GDM1 (cell line): ENCODE results near the gene PCARE.
"Not testable (repeated sequence)": the region's sequence is repeated elsewhere in the genome, so short reads cannot be mapped to it uniquely, and the experiment has no call there.

Source experiments
- DNase-seq: peaks from one replicate; lab custom pipeline; 2025; lab: John Stamatoyannopoulos, UW

Gene PCARE

DNA sequence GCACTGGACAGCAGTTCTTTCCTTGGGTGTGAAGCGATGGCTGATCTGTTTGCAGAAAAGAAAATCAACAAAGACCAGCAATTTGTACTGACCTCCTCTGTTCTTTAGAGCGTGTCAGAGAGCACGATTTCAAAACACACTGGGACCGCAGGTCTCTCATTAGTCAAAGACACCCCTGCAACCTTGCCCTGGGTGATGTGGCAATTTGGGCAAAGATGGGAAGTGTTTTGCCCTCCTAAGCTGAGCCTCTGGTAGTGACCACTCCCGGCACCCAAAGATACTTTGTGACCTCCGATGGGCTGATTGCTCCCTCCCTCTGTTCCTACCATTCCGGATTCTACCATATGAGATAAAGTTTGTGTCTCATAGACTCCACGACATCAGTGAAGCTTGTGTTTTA is 22.6 kb upstream of the PCARE start:
- no peak for DNase-seq

DNA sequence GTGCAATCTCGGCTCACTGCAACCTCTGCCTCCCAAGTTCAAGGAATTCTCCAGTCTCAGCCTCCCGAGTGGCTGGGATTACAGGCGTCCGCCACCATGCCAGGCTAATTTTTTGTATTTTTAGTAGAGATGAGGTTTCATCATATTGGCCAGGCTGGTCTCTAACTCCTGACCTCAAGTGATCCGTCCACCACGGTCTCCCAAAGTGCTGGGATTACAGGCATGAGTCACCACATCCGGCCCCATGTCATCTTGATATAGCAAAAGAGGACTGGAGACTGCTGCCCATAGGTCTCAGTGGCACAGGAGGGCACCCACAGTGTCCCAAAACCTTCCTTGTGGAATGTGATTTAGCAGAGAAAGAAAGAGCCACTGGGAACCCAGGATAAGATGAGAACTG is 16.0 kb upstream of the PCARE start:
- DNase-seq: not testable (repeated sequence)

DNA sequence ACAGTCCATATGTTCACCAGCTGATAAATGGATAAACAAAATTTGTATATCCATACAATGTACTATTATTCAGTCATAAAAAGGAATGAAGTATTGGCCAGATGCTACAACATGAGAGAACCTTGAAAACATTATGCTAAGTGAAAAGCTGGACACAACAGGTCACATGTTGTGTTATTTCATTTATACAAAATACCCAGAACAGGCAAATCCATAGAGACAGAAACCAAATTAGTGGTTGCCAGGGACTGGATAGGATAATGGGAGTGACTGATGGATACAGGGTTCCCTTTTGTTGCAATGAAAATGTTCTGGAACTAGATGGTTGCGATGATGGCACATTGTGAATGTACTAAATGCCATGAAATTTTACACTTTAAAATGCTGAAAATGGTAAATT is 10.2 kb upstream of the PCARE start:
- no peak for DNase-seq

DNA sequence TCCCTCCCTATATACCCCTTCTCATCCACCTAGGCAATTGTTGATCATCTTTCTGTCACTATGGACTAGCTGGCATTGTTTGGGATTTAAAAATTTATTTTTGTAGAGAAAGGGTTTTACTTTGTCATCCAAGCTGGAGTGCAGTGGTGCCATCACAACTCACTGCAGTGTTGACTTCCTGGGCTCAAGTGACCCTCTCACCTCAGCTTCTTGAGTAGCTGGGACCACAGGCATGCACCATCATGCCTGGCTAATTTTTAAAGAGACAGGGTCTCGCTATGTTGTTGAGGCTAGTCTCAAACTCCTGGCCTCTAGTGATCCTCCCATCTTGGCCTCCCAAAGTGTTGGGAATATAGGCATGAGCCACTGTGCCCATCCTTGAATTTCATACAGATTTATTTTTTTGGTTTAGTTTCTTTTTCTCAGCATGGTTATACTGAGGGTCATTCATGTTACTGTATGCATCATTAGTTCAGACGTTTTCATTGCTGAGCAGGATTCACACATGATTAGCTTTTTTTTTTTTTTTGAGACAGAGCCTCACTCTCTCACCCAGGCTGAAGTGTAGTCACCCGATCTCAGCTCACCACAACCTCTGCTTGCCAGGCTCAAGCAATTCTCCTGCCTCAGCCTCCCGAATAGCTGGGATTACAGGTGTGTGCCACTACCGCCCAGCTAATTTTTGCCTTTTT is 8.6 kb upstream of the PCARE start:
- DNase-seq: no peak

DNA sequence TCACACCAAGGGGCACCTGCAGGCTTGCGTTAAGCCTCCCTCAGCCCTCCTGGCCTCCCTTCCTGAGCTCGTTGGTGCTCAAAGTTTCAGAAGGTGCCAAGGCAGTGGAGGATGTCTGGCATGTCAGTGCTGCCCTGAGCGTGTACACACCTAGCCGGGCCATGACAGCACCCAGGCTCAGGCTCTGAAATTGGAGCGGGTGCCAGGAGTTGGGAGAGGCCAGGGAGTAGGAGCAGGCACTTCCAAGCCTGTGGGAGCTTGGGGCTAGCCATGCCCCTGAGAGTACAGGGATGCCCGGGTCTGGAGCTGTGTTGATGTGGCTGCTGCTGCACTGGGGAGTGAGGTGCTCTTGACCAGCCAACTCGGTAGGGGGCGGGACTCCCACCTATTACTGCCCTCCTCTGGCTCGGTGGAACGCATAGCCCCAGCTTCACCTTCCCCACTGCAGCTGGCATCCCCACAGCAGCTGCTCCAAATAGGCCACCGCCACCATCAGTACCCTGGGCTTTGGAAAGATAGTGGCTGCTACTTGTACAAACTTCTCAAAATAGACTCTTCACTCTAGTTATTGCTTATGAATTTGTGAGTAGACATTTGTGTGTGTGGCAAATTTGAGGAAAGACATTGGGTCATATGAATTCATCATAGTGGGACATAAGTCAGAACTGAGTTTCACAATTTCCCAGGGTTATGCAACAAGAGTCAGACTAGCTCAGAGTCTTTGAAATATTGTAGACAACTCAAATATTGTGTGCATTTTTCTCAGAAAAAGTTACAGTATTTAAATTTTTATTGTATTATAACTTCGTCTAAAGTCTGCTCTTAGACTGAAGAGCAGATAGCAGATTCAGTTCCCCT is 6.8 kb upstream of the PCARE start:
- no peak for DNase-seq

DNA sequence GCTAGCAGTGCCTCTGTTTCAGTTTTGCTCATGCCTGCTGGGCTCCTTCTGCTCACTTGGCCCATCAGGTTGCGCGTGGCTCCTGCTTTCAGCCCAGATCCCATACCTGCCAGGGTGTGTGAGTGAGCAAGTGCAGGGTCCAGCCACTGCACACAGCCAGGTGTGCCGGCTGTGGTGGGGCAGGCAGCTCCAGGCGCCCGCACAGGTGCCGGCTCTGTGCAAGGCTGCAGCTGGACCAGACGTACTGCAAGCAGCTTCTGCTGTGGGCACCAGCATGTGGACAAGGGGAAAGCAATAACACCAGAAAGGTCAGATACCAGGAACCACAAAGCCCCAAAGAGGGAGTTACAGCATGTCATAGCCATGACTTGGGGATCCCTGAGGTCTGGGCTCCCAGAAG is 5.6 kb upstream of the PCARE start:
- no peak for DNase-seq

DNA sequence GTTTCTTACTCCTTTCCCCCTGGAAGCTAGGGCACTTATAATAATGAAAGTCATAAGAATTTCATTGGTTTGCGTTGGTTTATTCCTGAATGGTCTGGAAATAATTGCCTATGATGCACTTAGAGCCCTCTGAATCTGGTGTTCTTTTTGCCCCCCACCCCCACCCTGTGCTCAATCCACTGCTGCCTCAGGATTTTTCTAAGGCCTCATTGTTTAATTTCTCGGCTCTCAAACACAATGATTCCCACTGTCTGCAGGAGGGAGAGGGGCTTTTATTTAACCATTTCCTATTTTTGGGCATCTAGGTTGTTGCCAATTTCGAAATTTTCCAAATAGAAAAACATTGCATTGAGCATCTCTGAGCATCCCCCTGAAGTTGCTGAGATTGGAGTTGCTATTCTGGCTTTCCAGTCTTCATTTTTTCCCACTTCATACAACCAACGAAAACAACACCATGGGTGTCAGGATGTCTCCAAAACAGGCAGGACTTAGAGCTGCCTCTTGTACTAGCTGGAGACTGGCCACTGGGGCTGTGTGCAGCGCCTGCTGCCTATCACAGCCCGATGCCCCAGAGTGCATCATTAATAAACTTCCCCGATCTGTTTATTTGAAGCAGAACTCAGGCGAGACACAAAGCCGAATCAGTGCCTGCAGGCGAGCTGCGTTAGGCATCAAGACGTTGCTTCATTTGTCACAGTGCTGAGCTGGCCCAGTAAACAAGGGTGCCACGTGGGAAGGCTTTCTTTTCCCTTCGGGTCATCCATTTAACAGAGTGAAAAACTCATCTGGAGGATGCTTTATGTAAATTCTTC is 1.8 kb upstream of the PCARE start:
- no peak for DNase-seq

DNA sequence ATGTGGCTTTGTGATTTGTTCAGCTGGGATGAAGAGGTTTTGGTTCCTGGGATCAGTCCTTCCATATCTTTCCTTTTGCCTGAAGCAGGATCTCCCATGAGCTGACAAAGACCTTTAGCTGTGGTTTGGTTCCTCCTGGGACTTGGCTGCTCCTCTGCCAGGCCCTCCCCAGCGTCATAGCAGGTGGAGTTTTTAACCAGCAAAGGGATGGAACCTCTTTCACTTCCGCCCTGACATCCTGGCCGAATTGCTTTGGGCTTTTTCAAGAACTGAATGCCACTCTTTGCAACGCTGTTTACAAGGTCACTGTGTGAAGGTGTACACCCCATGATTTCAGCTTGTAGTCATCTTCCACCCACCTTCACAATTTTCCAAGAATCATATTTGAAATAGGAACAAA is 390 bp downstream of the PCARE start:
- no peak for DNase-seq

DNA sequence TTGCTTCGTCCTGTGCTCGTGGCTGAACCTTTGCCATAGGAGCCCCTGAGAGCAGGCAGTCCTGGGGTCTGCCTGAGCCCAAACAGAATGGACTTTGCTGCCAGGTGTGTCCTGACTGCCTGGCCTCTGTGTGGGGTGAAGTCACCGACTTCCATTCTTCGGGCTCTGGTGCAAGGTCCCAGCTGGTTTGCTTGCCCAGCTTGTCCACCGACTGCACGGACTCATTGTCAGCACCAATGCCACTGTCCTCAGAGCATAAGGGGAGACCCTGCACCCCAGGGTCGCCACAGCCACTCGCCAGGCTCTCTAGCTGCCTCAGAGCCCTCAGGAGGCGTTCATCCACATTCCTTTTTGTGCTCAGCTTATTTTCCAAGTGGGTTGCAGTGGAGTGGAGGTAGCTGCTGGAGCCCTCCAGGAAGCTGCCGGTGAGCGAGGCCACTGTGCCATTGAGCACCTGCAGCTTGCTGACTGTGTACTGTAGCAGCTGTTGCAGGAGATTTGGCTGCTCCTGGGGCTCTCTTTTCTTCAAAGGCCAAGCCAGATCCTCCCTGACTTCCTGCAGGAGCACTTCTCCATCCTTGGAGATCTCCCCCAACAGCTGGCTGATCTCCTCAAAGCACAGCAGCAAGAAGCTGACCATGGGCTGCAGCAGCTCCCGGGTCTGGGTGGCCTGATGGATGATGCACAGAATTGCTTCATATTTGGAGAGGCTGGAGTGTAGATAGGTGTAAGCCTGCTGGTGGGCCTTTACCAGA is 1.2 kb downstream of the PCARE start:
- no peak for DNase-seq

DNA sequence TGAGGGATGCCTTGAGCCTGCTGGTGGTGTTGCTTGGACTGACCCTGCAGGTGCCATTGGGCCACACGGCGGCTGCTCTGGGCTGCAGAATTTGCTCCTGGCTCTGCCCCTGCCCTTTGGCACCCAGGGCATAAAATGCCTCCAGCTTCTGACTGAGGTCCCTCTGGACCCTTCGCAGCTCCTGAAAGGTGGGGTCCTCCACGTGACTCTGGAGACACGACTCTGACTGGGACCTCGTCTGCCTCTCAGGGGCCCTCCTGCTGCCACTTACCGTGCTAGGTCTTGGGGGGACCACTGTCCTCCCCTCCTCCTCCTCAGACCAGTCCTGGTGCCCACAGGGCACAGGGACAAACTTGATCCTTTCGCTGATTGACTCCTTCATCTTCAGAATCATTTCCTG is 2.1 kb downstream of the PCARE start:
- no peak for DNase-seq

DNA sequence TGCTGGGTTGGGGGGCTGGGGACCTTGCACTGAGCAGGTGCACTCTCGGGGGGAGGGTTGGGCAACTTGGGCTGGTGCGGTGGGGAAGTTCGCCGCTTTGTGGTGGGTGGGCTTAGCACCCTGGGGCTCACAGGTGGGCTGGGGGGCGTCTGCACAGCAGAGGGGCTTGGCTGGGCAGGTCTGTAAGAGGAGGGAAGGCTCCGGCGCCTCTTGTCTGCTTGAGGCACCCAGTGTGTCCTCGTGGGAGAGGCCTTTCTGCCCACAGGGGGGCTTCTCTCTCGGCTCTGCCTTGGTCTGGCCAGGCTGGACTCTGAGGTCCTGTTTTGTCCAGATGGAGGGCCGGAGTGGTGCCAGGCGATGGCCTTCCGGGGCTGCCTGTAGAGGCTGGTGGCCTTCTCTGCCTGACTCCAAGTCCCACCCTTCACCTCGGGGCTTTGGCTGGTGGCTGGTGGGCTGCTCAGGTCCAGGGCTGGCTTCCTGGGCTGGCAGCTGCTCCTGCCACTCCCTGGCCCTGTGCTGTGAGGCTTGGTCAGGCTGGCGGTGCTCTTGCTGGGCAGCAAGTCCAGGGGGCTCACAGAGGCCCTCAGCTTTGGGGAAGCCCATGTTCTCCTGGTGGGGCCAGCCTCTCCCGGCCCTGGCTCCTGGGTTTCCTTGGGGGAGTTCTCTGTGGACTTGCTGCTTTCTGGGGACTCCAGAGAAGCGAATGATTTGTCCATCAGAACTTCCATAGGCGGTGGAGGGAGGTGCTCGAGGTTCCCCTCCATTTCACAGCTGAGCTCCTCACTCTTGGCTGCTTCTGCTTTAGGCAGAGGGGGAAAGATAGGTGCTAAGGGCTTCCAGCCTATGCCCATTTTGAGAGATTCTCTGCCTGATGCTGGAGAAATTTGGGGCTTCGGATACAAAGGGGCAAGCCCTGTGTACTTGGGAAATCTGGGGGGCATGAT is 3.0 kb downstream of the PCARE start:
- no peak for DNase-seq

DNA sequence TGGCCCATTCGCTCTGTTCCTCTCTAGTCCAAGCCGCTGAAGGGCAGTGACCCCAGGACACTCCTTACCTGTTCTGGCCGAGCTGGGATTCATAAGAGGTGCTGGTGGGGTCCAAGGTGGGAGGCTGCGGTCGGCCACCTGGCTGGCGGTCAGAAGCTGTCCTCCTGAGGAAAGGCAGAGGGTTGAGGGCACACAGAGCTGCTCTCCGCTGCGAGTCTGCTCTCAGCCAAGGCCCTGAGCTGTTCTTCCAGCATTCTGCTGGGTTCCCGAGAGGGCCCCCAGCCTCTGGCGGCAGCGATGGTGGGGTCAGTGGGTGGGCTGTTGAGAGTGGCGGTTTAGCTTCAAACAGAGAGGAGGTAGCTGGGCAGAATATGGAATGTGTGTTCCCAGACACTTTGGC is 3.8 kb downstream of the PCARE start:
- no peak for DNase-seq

DNA sequence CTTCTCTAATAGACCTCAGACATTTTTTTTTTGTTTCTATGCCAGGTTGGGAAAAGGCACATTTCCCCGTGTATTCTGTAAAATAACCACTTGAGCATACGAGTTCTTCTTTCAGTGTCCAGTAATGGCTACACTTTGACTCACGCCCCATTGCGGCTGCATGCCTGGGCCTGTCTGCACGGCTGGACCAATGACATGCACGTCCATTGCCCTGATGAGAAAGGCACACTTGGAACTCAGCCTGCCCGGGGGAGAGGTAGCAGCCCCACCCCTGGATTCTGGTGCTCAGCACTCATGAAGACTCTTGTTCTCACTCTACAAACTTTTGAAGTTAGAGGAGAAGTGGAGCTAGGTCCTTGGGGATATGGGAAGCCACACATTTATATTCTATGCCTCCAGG is 5.8 kb downstream of the PCARE start:
- no peak for DNase-seq

DNA sequence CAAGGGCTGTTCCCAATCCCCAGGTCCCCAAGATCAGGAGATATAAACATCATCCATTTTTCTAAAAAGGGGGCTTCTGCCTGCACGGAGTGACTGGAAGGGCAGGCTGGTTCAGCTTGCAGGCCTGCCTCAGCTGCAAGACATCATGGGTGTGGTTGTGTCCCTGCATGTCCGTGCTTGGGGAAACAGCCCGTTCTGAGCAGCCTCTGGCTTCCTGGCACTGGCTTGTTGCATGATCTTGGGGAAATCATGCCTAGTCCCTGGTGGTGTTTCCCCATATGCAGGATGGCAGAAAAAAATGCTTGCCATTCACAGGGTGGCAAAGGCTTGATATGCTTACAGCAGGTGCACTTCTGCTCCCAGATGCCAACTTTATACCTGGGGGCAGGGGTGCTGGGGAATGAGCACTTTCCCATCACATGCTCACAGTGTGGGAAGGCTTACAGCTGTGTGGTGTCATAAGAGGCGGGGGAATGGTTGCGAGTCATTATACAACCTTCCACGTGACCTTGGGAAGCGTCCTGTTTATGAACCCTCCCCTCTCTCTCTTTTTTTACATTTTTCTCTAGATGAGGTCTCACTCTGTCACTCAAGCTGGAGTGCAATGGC is 7.2 kb downstream of the PCARE start:
- no peak for DNase-seq

DNA sequence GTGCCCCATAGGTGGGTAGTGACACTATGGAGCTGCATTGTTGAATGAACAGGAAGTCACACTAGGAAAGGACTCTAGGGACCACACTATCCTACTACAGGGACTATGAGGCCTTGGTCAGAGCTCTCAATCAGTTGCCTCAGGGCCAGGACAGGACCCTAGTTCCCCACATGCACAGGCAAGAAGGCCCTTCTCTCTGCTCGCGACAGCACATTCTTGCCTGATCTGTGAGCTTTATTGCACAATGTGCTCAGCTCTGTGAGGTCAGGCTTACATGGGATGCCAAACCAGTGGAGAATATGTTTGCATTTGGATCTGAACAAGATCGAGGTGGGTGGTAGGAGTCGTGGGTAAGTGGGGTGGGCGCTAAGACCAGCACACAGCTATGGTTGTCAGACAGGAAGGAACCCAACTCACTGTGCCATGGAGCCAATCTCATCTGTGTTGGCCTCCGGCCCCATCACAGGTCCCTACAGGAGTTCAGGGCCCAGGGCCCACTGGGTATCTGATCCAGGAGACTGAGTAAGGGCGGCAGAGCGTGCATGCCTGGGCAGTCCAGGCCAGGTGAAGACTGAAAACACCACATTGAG is 8.0 kb downstream of the PCARE start:
- DNase-seq: no peak

DNA sequence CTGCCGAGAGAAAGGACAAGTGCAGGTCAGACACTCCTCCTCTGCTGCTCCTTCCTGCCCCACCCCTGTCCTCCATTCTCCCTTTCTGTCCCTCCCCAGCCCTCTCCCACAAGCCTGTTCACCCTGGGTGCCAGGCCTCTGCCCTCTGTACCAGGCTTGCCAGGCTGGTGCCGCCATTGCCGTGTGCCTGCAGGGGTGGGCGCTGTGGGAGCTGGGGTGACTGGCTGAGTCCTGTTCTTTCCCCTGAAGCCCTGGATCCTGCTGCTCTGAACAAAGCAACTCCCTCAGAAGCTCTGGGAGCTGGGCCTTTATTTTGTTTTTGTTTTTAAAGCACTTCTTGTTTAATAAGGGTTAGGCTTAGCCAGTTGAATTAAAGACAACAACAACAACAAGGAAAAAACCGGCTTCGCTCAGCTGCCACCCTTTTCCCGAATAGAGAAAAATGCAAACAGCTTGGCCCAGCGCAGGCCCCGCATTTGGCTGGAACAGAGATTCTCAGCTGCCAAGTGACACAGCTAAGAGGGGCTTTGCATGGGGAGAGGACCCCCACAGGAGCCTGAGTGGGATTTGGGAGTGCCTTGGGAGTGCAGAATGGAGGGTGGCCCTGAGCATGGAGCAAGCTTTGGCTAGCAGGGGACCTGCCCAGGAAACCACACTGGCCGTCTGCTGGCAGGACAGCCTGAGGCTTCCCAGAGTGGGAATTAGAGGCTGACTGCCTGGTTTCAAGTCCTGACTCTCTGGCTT is 9.1 kb downstream of the PCARE start:
- DNase-seq: no peak

DNA sequence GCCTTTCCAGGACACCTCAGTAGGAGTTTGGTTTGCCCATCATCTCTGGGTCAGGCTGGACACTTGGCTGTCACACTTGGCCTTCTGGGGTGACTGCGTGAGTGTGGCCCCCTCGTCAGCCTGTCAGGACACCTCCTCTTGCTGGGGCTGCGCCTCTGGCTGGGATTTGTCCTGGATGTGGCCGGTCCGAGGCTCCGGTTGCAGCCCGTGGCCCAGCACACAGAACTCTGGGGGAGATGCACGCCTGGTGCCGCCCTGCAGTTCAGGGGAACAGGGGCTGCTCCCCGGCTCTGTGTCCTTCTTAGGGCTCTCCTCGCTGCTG is 9.6 kb downstream of the PCARE start:
- no peak for DNase-seq

DNA sequence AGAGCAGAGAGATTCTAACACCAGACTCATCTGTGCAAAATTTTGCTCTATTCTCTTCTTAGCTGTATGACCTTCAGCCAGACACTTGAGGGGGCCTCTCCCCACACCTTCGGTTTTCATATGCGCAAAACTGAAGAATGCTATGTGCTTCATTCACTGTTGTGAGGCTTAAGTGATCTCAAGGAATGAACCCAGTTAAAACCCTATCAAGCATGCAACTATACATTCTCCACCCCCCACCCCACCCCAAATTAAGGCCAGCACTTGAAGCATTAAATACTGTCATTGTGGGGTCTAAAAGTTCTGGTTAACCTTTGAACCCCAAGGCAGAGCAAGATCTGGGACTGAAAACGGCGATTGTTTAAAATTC is 10.0 kb downstream of the PCARE start:
- no peak for DNase-seq

DNA sequence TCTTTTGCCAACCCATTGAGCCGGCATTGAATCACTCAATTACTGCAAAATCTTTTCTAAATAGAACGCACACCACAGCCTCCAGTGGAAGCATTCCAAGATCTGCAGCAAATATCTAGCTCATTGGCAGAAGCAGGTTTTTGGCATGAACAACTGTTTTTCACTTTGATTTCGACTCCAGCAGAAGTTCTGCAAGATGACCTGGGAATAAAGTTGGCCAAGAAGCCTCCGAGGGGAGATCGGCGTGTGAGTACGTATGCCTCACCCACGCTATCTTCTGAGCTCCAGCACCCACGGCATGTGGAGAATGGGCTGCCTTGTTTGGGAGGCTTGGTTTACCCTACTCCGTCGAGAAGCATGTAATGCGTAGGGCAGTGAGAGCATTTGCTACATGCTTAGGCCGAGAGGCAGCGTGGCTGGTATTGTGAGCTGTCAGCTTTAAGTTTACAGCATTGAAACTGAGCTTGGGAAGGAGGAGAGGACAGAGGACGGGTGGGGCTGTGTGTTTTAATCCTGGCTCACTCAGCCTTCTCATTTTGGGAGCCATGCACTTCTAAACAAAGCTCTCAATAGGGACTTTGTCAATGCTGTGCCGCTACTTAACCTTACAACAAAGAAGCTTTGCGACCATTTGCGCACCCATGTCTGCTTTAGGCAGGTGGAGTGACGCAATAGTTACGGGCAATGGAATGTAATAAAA is 10.5 kb downstream of the PCARE start:
- DNase-seq: no peak
